HUDEP-2 (cell line): ENCODE results near the gene NPSR1.
"Not testable (repeated sequence)": the region's sequence is repeated elsewhere in the genome, so short reads cannot be mapped to it uniquely, and the experiment has no call there.

Source experiments
- DNase-seq, 76 experiments: peaks; one replicate each; lab custom pipeline; 2025; ENCODE audit not compliant: unreplicated experiment in 76 of 76; lab: John Stamatoyannopoulos, UW

The NPSR1 gene

DNA sequence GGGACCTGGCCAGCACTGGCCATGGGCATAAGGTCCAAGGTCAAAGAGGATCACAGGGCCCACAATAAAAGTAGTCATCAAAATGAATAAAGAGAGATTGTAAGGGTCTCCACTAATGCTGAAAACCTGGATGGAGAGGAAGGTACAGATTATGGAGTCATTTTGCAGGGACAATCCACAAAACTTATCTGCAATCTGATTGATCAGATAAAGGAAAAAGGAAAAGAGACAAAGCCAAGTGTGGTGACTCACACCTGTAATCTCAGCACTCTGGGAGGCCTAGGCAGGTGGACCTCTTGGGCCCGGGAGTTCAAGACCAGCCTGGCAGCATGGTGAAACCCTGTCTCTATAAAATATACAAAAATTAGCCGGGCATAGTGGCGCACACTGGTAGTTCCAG is 174.0 kb downstream of the NPSR1 start:
- DNase-seq: no peak

DNA sequence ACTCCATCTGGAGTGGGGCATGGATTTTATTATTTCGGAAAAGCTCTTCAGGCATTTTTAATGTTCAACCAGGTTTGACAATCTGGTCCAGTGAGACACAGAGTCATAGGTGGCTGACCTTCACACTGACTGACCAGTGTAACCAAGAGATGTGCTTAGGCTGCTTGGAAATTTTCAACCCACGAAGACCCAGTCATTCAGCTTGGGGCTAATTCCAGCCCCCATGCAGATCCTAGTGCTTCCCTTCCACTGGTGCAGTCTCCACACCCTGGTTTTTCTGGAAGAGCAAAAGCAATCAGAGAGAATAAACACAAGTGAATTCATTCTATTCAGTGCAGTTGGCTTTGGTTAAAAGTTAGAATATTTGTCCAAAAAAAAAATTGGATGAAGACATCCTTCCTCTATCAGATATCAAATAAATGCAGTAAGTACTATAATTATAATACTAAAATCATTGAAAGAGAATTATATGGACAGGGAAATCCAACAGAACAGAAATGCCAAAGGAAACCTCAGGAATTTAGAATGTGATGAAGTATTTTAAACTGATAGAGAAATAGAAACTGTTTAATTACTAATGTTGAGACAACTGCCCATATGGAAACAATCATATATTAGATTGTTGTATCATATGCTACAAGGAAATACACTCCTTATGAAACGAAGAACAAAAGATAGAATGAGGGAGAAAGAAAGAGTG is 178.0 kb downstream of the NPSR1 start:
- DNase-seq: no peak

DNA sequence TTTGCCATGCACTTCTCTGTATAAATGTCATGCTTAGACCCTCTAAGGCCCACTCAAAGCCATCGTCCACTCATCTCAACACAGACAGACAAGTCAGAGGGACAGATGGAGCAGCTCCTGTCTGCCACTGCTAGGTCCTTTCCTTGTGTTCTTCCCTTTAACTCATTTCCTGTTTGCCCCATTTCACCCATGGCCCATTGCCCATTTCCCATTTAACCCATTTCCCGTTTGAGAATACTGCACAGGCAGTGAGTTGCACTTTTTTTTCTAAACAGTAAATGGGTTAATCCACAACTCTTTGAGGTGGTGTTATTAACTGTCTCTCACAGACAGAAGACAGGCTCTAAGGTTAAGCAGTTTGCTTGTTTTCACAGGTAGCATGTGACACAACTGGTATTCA is 179.3 kb downstream of the NPSR1 start:
- no peak for DNase-seq

DNA sequence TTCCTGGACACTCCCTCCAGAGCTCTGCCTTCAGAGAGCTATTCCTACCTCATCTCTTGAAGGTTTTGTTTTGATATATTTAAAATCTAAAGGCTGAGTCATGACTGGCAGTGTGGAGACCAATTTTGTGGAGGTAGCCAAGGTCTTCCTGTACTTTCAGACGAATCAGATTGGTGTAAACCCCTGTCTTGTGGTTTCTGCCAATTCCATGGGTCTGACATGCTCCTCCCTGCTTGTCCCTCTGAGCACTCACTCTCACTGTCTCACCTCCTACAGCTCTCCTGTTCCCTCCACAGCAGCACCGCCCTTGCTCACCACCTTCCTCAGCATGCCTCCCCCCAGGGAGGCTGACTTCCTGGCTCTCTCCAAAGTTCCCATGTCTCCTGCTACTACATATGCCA is 179.8 kb downstream of the NPSR1 start:
- DNase-seq: no peak

DNA sequence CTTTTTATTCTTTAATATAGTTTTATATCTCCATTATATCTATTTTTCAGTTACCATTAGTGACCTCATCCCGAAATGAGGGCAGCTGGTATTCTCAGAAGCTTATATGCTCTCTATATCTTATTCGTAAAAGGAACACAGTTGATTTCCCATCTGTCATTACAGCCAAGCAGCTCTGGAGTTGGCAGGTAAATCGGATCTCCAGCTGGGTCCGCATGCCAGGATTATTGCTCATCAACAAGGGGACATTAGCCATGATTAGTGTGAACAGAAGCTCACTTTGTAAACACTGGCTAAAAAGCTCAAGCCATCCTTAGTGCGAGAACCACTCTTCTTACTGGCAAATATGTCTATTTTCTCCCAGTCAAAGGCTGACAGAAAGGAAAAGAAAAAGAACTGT is 180.3 kb downstream of the NPSR1 start:
- DNase-seq: no peak

DNA sequence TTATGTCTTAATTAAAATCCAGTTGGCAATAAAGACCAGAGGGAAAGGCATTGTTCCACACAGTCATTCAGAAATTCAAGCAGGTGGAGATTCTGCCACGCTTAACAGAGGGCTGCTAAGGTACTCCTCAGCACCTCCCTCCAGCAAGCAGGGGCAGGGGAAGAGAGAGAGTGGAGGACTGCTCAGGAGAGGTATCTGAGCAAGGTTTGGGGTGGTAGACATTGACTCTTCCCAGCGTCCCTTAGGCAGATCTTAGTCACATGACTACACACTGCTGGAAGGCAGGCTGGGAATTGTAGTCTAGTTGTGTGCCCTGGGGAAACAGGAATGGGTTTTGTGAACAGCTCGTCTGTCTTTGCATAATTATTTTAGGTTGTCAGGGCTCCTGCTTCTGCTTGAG is 181.6 kb downstream of the NPSR1 start:
- DNase-seq: no peak

DNA sequence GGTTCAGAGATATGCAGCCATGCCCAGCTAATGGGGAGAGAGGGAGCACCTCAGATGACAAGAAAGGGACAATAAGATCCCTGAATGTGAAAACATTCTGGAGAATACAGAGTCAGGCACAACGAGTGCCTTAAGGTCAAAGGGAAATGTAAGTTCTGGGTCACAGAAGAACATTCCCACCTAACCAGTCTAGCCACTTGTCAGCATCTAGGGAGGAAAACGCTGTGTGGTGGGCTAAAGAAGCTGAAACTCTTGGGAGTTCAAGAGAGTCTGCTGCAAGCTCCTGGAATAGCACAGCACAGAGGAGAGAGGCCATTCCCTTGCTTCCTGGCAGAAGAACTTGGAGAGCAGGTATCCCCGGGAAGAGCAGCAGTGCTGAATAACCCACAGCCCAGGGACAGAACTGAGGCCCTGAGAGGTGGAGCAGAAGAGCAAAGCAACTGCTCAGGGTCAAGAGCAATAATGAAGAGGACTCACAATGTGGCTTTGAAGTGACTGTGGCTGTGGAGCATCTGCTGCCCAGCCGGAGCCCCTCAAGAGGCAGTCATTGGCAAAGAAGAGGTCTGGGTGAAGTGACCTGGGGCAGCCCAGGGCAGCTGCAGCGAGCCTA is 182.3 kb downstream of the NPSR1 start:
- DNase-seq: no peak

DNA sequence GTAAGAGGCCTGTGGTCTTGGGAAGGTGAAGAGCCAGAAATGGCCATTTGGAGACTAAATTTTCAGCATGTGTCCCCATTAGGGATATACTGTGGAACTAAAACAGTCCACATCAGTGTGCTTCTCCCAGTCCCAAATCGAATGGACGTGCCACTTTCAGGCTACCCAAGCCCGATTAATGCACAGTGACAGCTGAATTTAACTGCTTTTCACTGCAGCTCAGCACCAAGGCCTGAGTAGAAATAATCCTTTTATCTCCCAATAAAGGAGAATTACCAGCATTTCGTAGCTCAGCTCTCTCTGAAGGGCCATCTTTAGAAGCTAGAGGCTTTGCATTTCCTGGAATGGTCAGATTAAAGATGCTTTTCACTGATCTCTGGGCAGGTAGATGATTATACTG is 183.3 kb downstream of the NPSR1 start:
- DNase-seq: no peak

DNA sequence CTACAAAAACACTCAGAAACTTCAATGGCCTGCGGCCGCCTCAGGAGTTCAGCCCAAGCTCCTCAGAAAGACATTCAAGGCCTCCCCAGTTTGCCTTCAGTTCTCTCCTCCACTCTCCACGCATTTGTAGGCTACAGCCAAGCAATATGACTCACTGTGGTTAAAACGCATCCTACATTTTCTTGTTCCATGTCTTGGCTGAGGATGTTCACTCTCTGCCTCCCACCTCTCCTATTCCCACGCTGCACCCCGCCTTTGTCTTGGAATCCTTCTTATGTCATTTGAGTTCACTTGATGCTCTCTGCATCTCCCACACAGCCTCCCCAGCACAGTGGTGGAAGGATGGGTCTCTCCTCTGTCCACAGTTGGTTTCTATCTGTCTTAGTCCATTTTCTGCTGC is 184.8 kb downstream of the NPSR1 start:
- DNase-seq: no peak

DNA sequence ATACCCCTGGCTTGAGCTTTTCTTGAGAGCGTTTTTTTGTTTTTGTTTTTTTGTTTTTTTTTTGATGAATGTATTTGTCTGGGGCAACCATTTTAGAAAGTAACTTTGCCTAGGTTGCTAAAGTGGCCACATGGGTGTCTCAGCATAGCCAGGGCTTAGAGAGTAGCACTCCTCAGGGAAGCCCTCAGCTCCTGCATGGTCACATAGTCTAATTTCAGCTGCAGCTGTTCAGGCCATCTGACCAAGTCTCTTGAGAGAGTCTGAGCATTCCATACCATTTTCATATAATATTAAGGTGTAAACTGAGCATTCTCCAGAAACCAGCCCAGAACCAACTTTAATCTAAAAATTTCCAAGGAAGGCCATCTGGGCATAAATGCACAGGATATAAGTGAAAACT is 186.4 kb downstream of the NPSR1 start:
- no peak for DNase-seq

DNA sequence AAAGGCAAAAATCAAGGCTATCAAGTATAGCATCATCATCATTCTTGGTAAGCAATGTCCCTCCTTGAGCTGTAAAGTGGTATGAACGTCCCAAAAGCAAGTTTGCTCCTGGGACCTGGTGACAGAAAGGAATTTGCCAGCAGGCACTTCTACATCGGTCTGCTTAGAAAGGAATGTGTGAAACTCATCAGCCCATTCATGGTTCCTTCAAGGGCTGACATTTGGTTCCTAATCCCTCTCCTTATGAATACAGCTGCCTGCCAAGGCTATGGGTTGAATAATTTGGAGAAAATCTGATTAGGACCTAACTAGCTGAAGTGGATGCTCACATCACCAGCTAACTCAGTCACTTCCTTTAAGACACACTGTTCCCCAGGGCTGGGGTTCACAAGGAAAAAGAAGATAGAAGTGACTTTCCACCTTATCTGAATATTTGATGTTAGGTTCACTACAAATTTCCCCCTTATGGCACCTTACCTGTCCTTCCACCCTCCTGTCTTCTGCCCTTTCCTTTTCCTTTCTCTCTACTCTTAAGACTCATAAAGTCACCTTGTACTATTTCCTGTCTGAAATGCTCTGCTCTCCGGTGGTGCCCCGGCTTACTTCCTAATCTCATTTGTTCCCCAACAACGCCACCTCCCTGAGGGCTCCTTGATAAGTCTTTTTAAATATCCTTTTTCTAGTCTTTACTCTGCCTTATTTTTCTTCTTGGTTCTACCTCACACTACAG is 187.1 kb downstream of the NPSR1 start:
- no peak for DNase-seq

DNA sequence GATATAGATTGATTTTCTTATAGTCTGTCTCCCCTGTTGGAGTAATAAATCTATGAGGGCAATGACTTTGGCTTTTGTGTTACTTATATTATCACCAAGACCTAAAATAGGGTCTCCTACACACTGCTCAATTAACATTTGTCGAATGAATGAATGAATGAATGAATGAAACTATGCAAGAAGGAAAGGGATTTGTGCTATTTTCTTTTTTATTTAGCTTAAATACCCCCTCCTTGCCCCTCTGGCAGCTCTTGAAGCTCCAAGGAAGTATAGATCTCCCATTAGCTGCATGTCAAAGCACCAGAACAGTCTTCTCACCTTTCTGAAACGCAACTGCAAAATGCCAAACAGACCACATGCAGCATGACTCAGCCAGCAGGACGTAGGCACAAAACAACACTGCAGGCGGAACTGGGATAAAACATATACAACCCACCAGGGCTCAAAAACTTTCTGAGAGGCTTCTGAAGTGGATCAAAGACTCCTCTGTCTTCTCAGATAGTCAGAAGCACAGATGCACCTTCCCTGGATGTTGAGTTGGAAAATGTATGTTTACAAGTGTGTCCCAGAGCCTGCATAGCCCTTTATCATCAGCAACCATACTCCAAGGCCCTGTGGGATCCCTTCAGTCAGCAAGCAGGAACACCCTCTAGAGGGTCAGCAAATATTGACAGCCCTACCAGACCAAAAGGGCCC is 187.8 kb downstream of the NPSR1 start:
- DNase-seq: no peak

DNA sequence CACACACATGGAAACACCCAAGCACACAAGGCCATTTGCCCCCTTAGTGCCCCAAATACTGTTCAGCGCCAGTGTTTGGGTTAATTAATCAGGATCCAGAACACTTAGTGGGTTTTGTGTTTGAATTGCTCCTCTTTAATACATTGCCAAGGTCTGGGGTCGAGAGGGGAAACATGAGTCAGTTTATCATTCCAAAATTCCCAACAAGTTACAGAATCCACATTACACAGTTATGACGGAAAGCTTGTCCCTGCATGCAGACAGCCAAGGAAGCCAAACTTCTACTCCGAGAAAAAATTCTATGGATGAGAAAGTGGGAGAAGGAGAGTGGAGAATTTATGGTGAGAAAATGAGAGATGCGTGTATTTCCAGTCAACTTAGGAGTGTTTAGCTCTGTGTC is 189.0 kb downstream of the NPSR1 start:
- DNase-seq: no peak

DNA sequence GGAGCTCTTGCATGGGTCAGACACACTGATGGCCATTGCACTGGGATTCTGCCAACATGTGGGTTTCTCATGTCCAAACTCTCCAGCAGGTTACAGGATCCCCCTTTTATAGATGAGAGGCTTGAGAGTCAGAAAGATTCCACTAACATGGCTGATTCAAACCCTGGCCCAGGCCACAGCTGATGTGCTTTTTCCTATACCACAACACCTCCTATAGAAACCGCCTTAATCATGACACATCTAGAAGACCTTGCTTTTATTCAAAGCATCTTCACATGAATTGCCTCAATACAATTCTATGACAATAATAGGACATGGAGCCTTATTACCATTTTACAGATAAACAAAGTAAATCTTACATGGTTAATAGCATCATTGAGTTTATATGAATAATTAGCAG is 190.7 kb downstream of the NPSR1 start:
- DNase-seq: no peak

DNA sequence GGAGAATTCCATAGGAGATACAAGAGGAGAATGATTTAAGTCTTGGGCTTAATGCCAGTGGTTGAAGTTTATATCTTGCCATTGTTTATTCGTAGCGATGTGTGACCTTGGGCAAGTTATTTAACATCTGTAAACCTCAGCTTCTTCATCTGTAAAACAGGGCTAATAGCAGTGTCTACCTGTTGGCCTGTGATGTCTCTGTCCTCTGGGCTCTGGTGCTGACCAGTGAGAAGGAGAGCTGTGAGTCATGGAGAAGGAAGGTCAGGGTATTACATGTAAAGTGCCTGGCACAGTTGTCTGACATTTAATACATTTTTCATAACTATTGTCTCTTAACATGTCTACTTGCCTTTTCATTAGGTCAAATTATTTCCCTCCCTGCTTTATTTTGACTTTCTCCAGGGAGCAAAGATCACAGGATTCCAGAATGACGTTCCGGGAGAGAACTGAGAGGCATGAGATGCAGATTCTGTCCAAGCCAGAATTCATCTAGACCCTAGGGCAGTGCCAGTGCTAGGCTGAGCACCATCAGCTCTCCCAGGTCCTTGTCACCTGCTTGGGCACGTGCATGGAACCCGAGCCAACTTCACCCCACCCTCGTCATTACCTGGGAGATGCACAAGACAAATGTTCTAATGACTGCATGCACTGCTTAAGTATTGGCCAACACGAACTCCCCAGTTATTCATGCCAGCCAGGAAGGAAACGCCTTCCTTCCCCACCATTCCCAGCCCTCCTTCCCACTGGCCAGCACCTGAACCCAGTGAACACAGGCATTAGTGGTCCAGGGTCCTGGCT is 191.3 kb downstream of the NPSR1 start:
- no peak for DNase-seq

DNA sequence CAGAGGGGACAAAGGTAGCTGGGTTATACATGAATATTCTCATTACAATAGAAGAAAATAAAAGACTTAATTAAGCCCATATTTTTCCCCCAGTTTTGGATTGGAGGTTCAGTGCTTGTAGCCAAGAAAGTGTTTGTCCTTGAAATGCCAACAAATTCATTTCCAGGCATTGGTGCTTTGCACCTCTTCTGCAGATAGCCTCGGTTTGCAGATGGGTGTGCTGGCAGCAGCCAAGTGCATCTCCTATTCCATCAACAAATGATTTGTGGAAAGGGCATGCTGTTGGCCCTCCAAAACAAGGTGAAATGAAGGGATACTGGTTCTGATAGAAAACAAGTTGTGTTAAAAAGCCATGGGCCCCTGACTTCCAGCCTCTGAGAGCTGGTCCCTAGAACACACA is 192.0 kb downstream of the NPSR1 start:
- no peak for DNase-seq

DNA sequence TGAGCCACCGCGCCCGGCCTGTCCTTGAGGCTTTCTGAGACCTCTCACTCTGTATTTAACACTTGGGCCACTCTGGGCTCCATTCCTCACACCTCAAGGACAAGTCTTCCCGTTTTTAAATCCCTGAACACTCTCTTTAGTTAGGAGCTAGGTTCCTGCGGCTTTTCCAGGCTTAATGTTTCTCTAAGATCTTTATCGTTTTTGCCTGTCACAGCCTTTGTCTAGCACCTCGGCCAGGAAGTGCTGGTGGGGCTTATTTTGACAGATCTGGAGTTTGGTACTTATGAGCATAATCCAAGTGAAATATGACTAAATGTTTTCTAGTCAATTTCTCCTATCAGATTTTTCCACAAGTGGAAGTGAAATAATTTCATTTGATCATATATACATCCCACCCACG is 192.7 kb downstream of the NPSR1 start:
- no peak for DNase-seq

DNA sequence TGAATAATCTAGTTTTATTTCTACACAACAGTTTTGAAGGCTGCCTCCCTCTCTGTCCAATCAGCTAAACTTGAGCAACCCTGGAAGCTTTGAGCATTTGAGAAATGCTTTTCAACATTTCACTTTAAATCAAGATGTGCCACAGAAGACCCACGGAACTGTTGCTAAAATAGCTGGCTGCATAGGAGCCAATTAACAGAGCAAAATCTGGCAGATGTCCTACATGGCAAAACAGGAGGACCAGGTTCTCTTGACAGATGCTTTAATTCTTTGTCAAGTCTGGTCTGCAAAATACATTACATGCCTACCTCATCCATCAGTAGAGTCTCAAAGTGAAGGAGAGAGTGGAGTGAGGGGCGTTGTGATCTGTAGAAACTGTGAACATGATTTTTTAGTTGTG is 193.4 kb downstream of the NPSR1 start:
- DNase-seq: no peak

DNA sequence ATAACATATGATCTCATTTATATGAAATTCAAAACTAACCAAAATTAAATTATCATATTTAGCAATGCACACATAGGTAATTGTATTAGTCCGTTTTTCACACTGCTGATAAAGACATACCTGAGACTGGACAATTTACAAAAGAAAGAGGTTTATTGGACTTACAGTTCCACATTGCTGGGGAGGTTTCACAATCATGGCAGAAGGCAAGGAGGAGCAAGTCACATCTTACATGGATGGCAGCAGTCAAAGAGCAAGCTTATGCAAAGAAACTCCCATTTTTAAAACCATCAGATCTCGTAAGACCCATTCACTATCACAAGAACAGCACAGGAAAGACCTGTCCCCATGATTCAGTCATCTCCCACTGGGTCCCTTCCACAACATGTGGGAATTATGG is 200.4 kb downstream of the NPSR1 start:
- DNase-seq: not testable (repeated sequence)

DNA sequence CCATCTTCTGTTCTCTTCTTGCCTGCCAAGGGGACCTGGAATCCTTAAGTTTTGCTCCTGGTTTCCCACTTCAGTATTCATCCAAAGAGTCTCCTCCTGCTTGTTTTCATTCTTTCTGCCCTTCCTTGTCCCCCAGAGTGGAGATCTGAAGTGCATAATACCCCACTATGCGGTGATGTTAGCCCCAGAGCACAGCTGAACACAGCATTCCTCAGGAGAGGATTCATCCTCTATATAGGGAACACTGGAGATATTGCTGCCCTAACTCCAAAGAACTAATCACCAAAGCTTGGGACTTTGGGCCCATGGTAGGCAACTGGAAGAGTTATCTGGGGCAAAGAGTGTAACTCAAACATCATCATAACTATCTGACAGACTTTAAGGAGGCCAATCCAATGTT is 201.3 kb downstream of the NPSR1 start:
- DNase-seq: not testable (repeated sequence)

DNA sequence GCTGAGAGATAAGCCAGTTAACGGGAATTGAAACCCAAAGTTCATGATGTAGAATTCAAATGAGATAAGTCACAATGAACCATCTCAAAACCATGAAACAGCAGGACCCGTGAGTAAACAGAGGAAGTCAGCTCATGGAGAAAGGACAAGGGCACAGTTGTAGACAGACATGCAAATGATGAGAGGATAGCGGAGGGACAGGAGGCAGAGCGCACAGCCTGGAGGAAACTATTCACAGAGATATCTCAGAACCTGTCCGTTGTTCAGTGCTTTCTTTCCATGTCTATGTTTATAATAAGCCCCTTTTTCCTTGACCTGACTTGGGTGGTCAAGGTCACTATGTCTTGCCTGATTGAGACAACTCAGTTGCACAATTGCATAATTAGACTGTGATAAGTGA is 208.2 kb downstream of the NPSR1 start:
- not testable (repeated sequence) for DNase-seq
